Ectodermal cell (in vitro differentiated cells): ENCODE results near the gene DAAM2.

Experiments used
- H3K27ac ChIP-seq: 2 replicates; pipeline ENCODE4 v1.7.0; 2013; ENCODE audit warnings: mild to moderate bottlenecking, low read depth, low read length; ENCODE audit not compliant: insufficient read depth, poor library complexity, severe bottlenecking
- H3K27me3 ChIP-seq: 2 replicates; pipeline ENCODE4 v1.7.0; 2013; ENCODE audit warnings: mild to moderate bottlenecking, low read length; ENCODE audit not compliant: insufficient read depth, control insufficient read depth, poor library complexity, severe bottlenecking
- H3K36me3 ChIP-seq: one replicate; pipeline ENCODE4 v1.7.0; 2013; ENCODE audit warnings: low read length; ENCODE audit not compliant: control insufficient read depth, insufficient read depth
- H3K4me1 ChIP-seq: one replicate; pipeline ENCODE4 v1.7.0; 2013; ENCODE audit warnings: low read length; ENCODE audit not compliant: control insufficient read depth, insufficient read depth
- H3K4me3 ChIP-seq: 2 replicates; pipeline ENCODE4 v1.7.0; 2013; ENCODE audit warnings: low read depth, low read length, control low read depth; ENCODE audit not compliant: insufficient read depth
- H3K9me3 ChIP-seq: 2 replicates; pipeline ENCODE4 v1.7.0; 2013; ENCODE audit warnings: mild to moderate bottlenecking, low read length, moderate library complexity; ENCODE audit not compliant: control insufficient read depth
- WGBS, 2 experiments: methylation state at CpG; one replicate each; pipeline ENCODE4 v1.1.7; 2013; ENCODE audit warnings: missing lambda C conversion rate in 2 of 2; 5-methylcytosine and 5-hydroxymethylcytosine counted together

The DAAM2 gene

DNA sequence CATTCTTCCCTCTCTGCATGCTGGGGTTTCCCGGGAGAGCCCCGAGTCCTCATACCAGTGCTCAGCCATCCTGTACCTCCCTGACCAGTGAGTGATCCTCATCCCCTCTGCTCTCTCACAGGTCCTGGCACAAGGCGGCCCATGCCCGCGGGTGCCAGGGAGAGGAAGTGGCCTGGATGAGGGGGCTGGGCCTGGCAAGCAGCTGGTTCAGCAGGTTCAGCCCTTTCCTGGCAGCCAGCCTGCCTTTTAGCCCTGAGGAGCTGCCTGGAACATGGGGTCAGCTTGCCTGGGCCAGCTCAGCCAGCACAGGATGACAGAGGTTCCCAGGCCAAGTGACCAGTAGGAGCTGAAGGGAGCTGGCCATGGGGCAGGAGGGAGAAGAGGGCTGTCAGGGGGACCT is 131.2 kb downstream of the DAAM2 start:
- Histone ChIP-seq H3K27ac (no peak overlapping the region), H3K4me1 (no peaks in the 10 kb centered on the region), H3K9me3 (no peaks in the 10 kb centered on the region), H3K36me3 (peaks cover 8% of the 10 kb centered on the region), H3K27me3 (no peaks in the 10 kb centered on the region), H3K4me3 (no peak overlapping the region)
- 97% methylated on average over 5 of the region's 5 CpGs for WGBS, 2 experiments

DNA sequence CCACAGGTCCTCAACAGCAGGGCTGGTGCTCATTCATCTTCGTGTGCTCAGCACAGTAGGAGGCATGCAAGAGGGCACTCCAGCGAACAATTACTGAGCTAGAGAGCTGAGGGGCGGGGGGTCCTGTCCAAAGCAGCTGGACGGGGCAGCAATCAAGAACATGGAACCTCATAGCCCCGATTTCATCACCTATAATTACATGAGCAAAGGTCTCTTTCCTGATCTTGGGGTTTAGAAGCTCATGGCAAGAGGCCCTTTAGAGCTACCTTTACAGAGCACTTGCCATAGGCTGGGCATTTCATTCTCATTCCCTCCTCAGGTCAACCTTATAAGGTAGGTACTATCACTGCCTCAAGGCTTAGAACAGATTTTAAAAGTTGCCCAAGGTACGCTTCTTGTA is 131.7 kb downstream of the DAAM2 start:
- Histone ChIP-seq H3K9me3 (no peaks in the 10 kb centered on the region), H3K27me3 (no peaks in the 10 kb centered on the region), H3K27ac (no peak overlapping the region), H3K4me3 (no peak overlapping the region), H3K36me3 (peaks cover 8% of the 10 kb centered on the region), H3K4me1 (no peaks in the 10 kb centered on the region)
- 80 to 81% methylated on average over 6 of the region's 6 CpGs for WGBS, 2 experiments

DNA sequence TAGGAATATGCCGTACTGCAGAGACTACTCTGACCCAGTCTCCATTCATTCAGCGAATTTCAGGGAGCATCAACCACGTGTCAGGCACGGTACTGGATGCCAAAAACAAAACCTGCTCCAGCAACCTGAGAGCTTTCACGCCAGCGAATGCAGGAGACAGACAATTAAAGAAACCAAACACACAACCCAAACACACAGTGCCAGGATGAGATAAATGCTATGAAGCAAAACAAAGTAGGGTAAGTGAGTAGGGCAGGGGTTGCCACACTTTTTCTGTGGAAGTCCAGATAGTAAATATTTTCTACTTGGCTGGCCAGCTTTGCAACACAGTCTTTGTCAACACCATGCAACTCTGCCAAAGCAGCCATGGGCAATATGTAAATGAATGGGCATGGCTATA is 132.1 kb downstream of the DAAM2 start:
- Histone ChIP-seq H3K36me3 (peaks cover 8% of the 10 kb centered on the region), H3K27me3 (no peaks in the 10 kb centered on the region), H3K9me3 (no peaks in the 10 kb centered on the region), H3K4me1 (no peaks in the 10 kb centered on the region), H3K27ac (no peak overlapping the region), H3K4me3 (no peak overlapping the region)
- 83 to 93% methylated on average over 4 to 6 of the region's 6 CpGs for WGBS, 2 experiments

- WGBS, 2 experiments, result 93 to 96% methylated on average over 22 of the region's 22 CpGs
- no peaks in the 10 kb centered on the region for H3K27me3 ChIP-seq
- no peak overlapping the region for H3K4me3 ChIP-seq
- H3K9me3 ChIP-seq, result no peaks in the 10 kb centered on the region
- peaks cover 8% of the 10 kb centered on the region for H3K36me3 ChIP-seq
- no peak overlapping the region for H3K27ac ChIP-seq
- H3K4me1 ChIP-seq, result no peaks in the 10 kb centered on the region
These were observed 133.2 kb downstream of the DAAM2 start for GRCh38 chr6:39925191-39925930.

GRCh38 chr6:39925931-39926290 is 133.7 kb downstream of the DAAM2 start:
- Histone ChIP-seq H3K27me3 (no peaks in the 10 kb centered on the region), H3K27ac (no peak overlapping the region), H3K4me1 (no peaks in the 10 kb centered on the region), H3K9me3 (no peaks in the 10 kb centered on the region), H3K36me3 (peaks cover 8% of the 10 kb centered on the region), H3K4me3 (no peak overlapping the region)
- 88 to 94% methylated on average over 3 of the region's 3 CpGs for WGBS, 2 experiments

DNA sequence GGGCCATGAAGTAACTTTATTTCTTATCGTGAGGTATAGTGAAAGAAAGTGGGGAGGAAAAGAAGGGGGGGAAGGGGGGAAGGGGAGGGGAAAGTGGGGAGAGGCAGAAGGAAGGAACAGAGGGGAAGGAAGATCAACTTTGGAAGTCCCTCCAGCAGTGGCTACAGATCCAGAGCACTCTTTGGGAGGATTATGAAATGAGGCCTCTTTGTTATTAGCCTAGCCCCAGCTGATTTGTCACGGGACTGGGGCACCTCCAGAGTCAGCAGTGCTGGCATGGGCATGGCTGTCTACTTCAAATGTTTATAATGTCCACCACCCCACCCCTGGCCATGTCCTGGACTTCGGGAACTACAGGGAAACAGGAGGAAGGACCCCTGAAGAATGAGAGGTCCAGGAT is 134.5 kb downstream of the DAAM2 start:
- Histone ChIP-seq H3K27ac (no peak overlapping the region), H3K36me3 (peaks cover 8% of the 10 kb centered on the region), H3K9me3 (no peaks in the 10 kb centered on the region), H3K4me1 (peaks cover 2% of the 10 kb centered on the region), H3K4me3 (no peak overlapping the region), H3K27me3 (no peaks in the 10 kb centered on the region)
- 93 to 99% methylated on average over 2 of the region's 3 CpGs for WGBS, 2 experiments

GRCh38 chr6:39927159-39927558 is 135.0 kb downstream of the DAAM2 start:
- Histone ChIP-seq H3K36me3 (peaks cover 8% of the 10 kb centered on the region), H3K27ac (no peak overlapping the region), H3K4me1 (peaks cover 7% of the 10 kb centered on the region), H3K27me3 (no peaks in the 10 kb centered on the region), H3K9me3 (no peaks in the 10 kb centered on the region), H3K4me3 (no peak overlapping the region)
- 91 to 95% methylated on average over 11 of the region's 11 CpGs for WGBS, 2 experiments

DNA sequence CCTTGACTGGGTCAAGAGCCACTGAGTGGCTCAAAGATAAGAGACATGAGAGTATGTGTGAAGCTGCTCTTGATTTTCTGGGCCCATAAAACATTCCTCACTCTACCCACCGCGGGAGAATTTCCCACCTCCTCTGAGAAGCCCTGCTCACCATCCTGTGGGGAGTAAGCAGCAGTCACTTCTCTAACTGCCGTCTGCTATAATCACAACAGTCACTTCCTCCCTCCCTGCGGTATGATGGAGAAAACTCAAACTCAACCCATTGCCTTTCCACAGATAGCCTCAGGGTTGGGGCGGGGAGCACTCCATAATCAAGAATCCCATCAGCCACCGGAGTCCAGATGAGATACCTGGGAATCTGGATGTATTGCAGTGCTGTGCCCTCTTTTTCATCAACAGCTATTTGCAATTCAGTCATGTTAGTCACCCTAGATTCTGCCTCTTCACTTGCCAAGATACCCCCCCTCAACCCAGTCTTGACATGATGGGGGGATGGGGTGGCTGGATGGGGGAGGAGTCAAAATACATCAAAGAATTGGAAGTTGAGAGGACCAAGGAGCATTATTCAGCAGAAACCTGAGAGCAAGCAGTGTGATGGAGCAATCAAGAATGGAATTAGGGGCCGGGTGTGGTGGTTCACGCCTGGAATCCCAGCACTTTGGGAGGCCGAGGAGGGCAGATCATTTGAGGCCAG is 137.0 kb downstream of the DAAM2 start:
- peaks cover 11% of the 10 kb centered on the region for H3K4me1 ChIP-seq
- WGBS, 2 experiments, result 93 to 95% methylated on average over 9 of the region's 9 CpGs
- no peaks in the 10 kb centered on the region for H3K9me3 ChIP-seq

DNA sequence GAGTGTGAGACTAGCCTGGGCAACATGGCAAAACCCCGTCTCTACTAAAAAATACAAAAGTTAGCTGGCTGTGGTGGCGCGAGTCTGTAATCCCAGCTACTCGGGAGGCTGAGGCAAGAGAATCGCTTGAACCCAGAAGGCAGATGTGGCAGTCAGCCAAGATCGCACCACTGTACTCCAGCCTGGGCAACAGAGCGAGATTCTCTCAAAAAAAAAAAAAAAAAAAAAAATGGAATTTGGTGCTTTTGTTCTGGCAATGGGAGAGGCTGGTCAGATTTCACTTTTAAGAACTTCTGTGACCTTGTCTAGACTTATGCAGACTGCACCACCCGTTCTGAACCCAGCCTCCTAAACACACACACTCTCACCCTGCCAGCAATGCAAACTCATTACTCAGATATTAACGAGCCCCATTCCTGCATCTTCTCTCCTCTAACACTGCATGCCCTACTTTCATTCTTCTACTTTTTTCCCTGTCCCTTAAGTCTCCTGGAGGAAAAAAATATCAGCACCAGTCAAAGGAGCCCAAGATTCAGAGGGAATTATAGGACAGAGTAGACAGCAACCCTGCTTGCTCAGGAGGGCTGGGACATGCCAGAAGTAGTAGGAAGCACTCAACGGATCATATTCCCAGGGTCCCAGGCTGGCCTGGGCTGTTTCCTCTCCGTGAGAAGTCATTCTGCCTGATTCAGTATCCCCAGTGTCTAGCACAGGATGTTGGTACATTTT is 137.7 kb downstream of the DAAM2 start:
- Histone ChIP-seq H3K36me3 (peaks cover 8% of the 10 kb centered on the region), H3K9me3 (no peaks in the 10 kb centered on the region), H3K4me3 (no peak overlapping the region), H3K27me3 (peaks cover 3% of the 10 kb centered on the region), H3K27ac (no peak overlapping the region), H3K4me1 (peaks cover 11% of the 10 kb centered on the region)
- WGBS, 2 experiments, result 92% methylated on average over 11 of the region's 11 CpGs

More for the DNA sequence above, 137.0 kb downstream of the DAAM2 start:
- peaks cover 8% of the 10 kb centered on the region for H3K36me3 ChIP-seq
- no peak overlapping the region for H3K27ac ChIP-seq
- no peaks in the 10 kb centered on the region for H3K27me3 ChIP-seq
- no peak overlapping the region for H3K4me3 ChIP-seq

- H3K4me3 ChIP-seq, result no peak overlapping the region
- H3K27me3 ChIP-seq, result peaks cover 9% of the 10 kb centered on the region
- peaks cover 3% of the 10 kb centered on the region for H3K36me3 ChIP-seq
- H3K27ac ChIP-seq, result no peak overlapping the region
- no peaks in the 10 kb centered on the region for H3K9me3 ChIP-seq
- WGBS, 2 experiments, result 90 to 98% methylated on average over 4 of the region's 4 CpGs
- peaks cover 11% of the 10 kb centered on the region for H3K4me1 ChIP-seq
These were observed 138.4 kb downstream of the DAAM2 start for GRCh38 chr6:39930540-39930939.
